Measurements from ENCODE around the gene CCNB2.
"Not testable (repeated sequence)": the region's sequence is repeated elsewhere in the genome, so short reads cannot be mapped to it uniquely, and the experiment has no call there.

CCNB2 gene

GRCh38 chr15:59133929-59134427, 29.0 kb downstream of the CCNB2 start:
- no peak for DNase-seq (ENCODE audit: low read depth in 2 of 2)

DNA sequence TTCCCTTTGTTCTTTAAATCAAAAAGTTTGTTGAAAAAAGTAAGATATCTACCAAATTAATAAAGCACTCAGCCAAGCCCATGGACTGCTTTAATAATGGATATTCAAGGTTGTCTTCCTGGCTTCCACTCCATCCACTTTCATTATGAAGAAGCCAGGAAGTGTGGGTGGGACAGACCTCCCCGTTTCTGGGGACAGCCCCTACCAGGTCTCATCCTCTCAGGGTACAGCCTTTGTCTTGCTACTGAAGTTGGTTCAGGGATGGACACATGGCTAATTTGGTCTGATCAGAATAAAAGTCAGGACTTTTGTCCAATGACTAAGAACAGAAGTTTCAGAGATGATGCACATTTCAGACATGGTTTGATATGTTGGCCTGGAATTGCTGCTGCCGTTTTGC, 32.6 kb downstream of the CCNB2 start:
- DNase-seq (ENCODE audit: low read depth in 2 of 2): no peak

- DNase-seq (ENCODE audit: low read depth in 2 of 2): peak; percentile 6 to 10
Observed at GRCh38 chr15:59138243-59138642, 33.3 kb downstream of the CCNB2 start.

DNA sequence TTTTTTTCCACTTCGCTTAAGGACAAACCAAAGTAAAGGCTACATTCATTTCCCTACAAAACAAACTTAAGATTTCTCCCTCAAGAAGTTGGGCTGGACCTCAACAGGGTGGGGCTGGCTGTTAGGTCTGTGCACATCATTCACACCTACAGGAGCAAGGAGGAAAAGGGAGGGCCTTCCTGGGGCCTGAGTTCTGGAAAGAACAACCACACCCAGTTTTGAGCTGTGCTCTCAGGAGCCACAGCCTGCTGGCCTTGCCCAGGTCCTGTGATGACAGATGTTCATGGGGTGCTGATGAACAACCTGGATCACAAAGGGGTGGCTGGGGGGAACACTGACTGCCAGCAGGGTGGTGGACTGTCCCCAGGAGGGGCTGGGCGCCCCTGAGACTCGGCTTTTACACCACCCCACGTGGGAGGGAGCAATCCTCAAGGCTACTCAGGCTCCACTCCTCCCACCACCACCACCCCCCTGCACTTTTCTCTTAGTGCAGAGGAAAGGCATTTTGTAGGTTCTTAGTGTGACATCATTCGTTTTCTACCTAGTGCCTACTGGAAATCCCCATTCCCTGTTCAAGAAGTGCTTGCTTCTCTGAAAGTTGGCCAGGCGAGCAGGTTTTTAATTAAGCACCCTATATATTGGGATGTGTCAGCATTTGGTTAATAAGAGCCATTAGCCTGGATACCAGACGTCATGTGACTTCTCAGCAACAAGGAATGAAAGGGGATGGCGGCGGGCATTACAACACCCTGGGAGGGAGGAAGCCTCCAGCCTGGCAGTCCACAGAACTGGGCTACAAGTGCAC, 35.7 kb downstream of the CCNB2 start:
- DNase-seq (ENCODE audit: low read depth in 2 of 2): no peak

GRCh38 chr15:59143281-59143680, 38.3 kb downstream of the CCNB2 start:
- DNase-seq (ENCODE audit: low read depth in 2 of 2): no peak

GRCh38 chr15:59144594-59144993, 39.6 kb downstream of the CCNB2 start:
- DNase-seq (ENCODE audit: low read depth in 2 of 2): not testable (repeated sequence)

- DNase-seq (ENCODE audit: low read depth in 2 of 2): no peak
Observed at GRCh38 chr15:59147666-59148065, 42.7 kb downstream of the CCNB2 start.

- DNase-seq (ENCODE audit: low read depth in 2 of 2): no peak
Observed at GRCh38 chr15:59148153-59148833, 43.3 kb downstream of the CCNB2 start.

GRCh38 chr15:59150185-59150584, 45.2 kb downstream of the CCNB2 start:
- DNase-seq (ENCODE audit: low read depth in 2 of 2): no peak

DNA sequence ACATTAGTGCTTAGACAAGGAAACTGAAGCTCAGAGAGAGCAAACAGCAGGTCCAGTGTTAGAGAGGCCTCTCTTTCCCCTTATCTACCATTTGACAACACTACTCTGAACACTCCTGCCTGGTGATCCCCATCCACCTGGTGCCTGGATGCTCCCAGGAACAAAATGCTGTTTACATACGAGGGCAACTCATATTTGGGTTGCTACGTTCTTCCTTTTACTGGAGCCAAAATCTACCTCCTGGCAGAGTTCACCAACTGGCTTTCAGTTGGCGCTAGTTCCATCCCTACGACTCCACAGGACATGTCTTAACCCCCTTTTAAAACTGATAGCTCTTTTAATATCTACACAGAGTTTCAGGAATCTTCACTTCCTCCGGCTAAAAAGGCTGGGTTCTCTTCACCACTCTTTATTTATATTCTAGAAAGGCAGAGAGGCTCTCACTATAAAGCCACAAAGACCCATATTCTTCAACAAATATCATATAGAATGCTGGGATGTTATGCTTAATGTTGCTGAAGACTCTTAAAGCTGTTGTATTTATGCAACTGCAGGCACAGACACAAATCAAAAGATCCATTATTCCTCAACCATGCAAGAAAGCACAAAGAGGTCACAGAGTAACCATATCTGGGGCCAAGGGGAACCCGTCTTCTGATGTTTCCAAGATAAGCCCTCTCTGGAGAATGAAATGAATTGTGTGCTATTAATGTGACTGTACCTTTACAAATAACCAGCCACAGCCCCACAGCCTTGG, 47.9 kb downstream of the CCNB2 start:
- no peak for DNase-seq (ENCODE audit: low read depth in 2 of 2)

DNA sequence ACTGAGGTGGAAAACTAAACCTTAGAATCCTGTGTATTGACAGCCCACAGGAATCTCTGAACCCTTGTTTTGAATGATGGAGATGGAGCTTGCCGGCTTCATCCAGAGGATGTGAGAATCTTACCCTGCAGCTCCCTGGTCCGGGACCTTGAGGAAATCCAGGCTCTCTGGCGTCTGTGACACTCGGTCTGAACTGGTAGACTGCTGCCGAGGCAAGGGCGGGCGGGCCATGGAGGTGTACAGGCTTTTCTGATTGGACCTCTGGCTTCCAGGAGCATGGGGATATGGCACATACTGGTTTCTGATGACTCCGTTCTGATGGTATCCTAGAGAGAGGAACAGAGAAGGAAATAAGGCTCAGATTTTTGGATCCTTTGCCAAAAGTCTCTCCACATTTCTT, 48.5 kb downstream of the CCNB2 start:
- no peak for DNase-seq (ENCODE audit: low read depth in 2 of 2)

GRCh38 chr15:59154243-59154642, 49.3 kb downstream of the CCNB2 start:
- no peak for DNase-seq (ENCODE audit: low read depth in 2 of 2)

DNA sequence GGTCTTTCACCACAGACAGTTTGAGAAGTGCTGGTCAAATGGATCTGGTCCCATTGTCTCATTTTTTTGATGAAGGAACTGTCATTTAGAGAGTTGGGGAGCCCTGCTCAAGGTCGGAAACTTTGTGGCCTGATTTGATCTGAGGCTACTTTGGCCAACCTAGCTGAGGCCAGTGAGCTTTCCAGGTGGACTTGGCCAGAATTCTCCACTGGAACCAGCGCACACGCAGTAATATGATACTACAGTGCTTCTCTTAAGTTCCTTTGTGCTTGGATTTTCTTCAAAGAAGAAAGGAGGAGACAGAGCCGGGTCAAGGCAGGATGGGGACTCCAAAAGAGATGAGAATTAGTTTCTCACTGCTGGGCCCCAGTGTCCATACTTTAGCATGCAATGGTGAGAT, 50.5 kb downstream of the CCNB2 start:
- no peak for DNase-seq (ENCODE audit: low read depth in 2 of 2)

- DNase-seq (ENCODE audit: low read depth in 2 of 2): no peak
Observed at GRCh38 chr15:59157396-59157795, 52.5 kb downstream of the CCNB2 start.

DNA sequence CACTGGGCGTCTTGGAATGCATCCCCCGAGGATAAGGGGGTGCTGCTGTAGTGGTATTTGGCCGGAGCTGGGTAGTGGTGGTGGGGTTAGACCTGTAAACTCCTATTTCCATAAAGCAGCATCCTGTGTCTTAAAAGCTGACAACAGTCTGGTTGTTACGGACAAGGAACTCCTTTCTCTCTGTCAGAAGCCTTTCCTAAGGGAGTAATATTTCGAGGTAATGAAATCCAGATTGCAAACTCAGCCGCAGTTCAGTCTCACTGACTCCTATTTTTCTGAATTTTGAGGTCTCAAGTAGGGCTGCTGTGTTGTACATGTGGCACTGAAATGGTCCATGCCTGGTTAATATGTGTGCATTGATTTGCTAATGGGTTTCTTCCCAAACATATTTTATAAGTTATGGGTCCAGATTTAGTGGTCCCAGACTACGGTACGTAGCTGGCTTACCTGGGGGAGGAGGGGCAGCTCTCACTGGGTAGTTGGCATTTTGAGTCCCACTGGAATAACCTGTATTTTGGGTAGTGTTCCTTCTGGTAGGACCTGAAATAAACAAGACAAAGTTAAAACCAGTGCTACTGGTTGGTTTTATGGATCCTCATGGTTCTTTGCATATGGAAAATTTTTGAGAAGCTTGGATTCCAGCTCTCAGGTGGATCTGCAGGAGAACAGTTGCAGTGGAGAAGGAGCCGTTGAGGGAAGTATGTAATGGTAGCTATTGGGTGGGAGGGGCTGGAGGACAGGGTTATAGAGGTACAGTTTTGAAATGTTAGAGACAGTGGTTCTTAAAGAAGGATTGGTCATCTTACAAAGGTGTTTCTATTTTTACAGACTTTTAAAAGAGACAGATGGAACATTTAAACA, 53.1 kb downstream of the CCNB2 start:
- no peak for DNase-seq (ENCODE audit: low read depth in 2 of 2)

GRCh38 chr15:59158701-59159034, 53.7 kb downstream of the CCNB2 start:
- DNase-seq (ENCODE audit: low read depth in 2 of 2): no peak

DNA sequence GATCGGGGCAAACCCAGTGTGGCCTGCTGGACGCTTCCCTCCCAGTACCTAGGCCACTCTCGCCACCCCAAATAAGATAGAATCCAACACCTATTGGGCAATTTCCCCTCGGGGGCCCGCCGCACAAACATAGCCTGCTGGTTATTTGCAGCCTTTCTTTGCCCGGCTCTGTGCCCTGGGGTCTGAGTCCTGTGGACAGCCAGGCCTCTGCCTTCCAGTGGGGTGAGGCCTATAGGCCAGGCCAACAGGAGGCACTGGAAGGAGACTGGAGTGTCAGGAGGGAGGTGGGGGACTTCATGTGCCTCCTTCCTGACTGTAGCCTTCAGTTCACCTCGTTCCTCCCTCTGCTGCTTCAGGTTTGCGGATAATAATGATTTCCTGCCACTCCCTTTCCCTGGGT, 54.3 kb downstream of the CCNB2 start:
- DNase-seq (ENCODE audit: low read depth in 2 of 2): no peak

- no peak for DNase-seq (ENCODE audit: low read depth in 2 of 2)
Observed at GRCh38 chr15:59160880-59161593, 56.1 kb downstream of the CCNB2 start.

DNA sequence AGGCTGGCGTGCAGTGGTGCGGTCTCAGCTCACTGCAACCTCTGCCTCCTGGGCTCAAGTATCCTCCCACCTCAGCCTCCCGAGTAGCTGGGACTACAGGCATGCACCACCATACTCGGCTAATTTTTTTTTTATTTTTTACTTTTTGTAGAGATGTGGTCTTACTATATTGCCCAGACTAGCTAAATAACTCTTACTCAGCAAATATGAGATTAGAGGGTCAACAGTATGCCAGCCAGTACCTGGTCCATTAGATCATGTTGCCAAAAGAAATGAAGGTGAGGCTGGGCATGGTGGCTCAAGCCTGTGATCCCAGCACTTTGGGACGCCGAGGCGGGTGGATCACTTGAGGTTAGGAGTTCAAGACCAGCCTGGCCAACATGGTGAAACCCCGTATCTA, 57.1 kb downstream of the CCNB2 start:
- not testable (repeated sequence) for DNase-seq (ENCODE audit: low read depth in 2 of 2)

GRCh38 chr15:59165726-59166125, 60.8 kb downstream of the CCNB2 start:
- no peak for DNase-seq (ENCODE audit: low read depth in 2 of 2)

DNA sequence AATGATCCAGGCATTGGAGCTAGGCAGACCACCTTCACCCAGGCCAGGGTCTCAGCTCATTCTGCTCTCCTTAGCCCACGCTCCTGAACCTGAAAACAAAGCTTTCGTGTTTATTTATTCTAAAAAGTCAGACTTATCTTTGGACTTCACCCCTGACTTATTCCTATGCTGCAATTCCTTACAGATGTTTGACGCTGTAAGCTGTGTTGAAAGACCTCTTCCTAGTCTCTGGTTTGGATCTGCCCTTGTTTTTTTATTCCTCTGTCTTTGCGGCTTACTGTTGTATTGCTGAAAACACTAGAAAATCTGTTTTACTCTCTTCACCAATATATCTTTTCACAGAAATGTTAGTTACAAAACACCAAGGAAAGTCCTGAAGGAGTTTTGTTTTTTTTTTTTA, 61.2 kb downstream of the CCNB2 start:
- no peak for DNase-seq (ENCODE audit: low read depth in 2 of 2)

All from stimulated activated CD4-positive, alpha-beta T cell treated with anti-CD3 and anti-CD28 coated beads, Interleukin-1b, Interleukin-23, amount 100 ng/mL, for 1 hour (primary cell).